HepG2 (cell line): ENCODE results near the gene ARL14EP. TPM values are rescaled to one million over a fixed set of nuclear protein-coding genes. Genes with fewer than 3 reads are reported as not detected.

Experiments used
- GTF2F1 ChIP-seq: fragments of 150-350 bp; IDR thresholded peaks from 2 replicates; pipeline ENCODE4 v1.6.1; 2014; ENCODE audit warnings: low read length
- HMG20B ChIP-seq: conservative IDR thresholded peaks from 2 replicates; pipeline ENCODE4 v1.6.1; 2016; ENCODE audit warnings: missing genetic modification reagents, missing compliant biosample characterization
- JARID2 ChIP-seq: sonication (generic); formaldehyde crosslinking; IDR thresholded peaks from 2 replicates; pipeline ENCODE4 v1.8.1; 2023; ENCODE audit warnings: missing genetic modification reagents, inconsistent platforms; ENCODE audit not compliant: insufficient replicate concordance
- NR2F6 ChIP-seq, 2 experiments: IDR thresholded peaks; 2 replicates each; pipeline ENCODE4 v1.6.1; 2016; ENCODE audit warnings: antibody characterized with exemption in 1 of 2, mild to moderate bottlenecking in 1 of 2
- PPARG ChIP-seq: conservative IDR thresholded peaks from 2 replicates; pipeline ENCODE4 v1.6.1; 2016; ENCODE audit warnings: missing biosample characterization, missing genetic modification reagents
- RBFOX2 ChIP-seq: fragments of 200-400 bp; formaldehyde crosslinking; IDR thresholded peaks from 2 replicates; pipeline ENCODE4 v1.6.1; 2017; ENCODE audit warnings: low read depth, mild to moderate bottlenecking, low read length
- SMAD3 ChIP-seq: sonication (generic); formaldehyde crosslinking; IDR thresholded peaks from 2 replicates; pipeline ENCODE4 v1.4.0; 2020; ENCODE audit warnings: missing genetic modification reagents
- TBX3 ChIP-seq: fragments of 450-650 bp; IDR thresholded peaks from 2 replicates; pipeline ENCODE4 v1.6.1; 2017; ENCODE audit warnings: antibody characterized with exemption, mild to moderate bottlenecking, inconsistent platforms, borderline replicate concordance
- ZBTB10 ChIP-seq: sonication (generic); formaldehyde crosslinking; IDR thresholded peaks from 2 replicates; pipeline ENCODE4 v1.4.0; 2020; ENCODE audit warnings: missing genetic modification reagents, borderline replicate concordance
- ZNF10 ChIP-seq: sonication (generic); formaldehyde crosslinking; IDR thresholded peaks from 2 replicates; pipeline ENCODE4 v1.4.0; 2020; ENCODE audit warnings: mild to moderate bottlenecking, low read depth, missing genetic modification reagents, borderline replicate concordance
- ZNF12 ChIP-seq: sonication (generic); formaldehyde crosslinking; IDR thresholded peaks from 2 replicates; pipeline ENCODE4 v1.5.0; 2020; ENCODE audit warnings: missing genetic modification reagents
- ZNF136 ChIP-seq: sonication (generic); formaldehyde crosslinking; IDR thresholded peaks from 2 replicates; pipeline ENCODE4 v1.8.1; 2022; ENCODE audit warnings: low read depth, mild to moderate bottlenecking, moderate library complexity, missing genetic modification reagents
- ZNF232 ChIP-seq: sonication (generic); formaldehyde crosslinking; IDR thresholded peaks from 2 replicates; pipeline ENCODE4 v1.4.0; 2020; ENCODE audit warnings: missing genetic modification reagents, borderline replicate concordance
- ZNF234 ChIP-seq: sonication (generic); formaldehyde crosslinking; conservative IDR thresholded peaks from 2 replicates; pipeline ENCODE4 v1.5.1; 2020; ENCODE audit warnings: mild to moderate bottlenecking, missing genetic modification reagents
- ZNF749 ChIP-seq: sonication (generic); formaldehyde crosslinking; IDR thresholded peaks from 2 replicates; pipeline ENCODE4 v1.8.0; 2022; ENCODE audit warnings: mild to moderate bottlenecking, missing genetic modification reagents, moderate library complexity, borderline replicate concordance
- ZNF780A ChIP-seq: sonication (generic); formaldehyde crosslinking; IDR thresholded peaks from 2 replicates; pipeline ENCODE4 v1.8.0; 2022; ENCODE audit warnings: mild to moderate bottlenecking, missing genetic modification reagents, moderate library complexity
- ZZZ3 ChIP-seq: sonication (generic); formaldehyde crosslinking; IDR thresholded peaks from 2 replicates; pipeline ENCODE4 v1.4.0; 2020; ENCODE audit warnings: missing genetic modification reagents, mild to moderate bottlenecking, borderline replicate concordance
- polyA plus RNA-seq, 8 experiments: library from polyadenylated mRNA; depleted of rRNA in 3 of 8; stranded (reverse) in 7 of 8; unstranded in 1 of 8; fragments of >200 nt; fragmentation: Illumina TruSeq in 4 of 8; extraction: Trizol in 4 of 8; gene quantifications; 2 replicates each; pipeline versions ENCODE4 v1.2.1 to v1.2.3, GENCODE V29; 2011 to 2016; ENCODE audit warnings: low read depth in 4 of 8, missing spikeins in 1 of 8, mixed read lengths in 1 of 8; ENCODE audit not compliant: insufficient read depth in 1 of 8
- total RNA-seq, 5 experiments: library from RNA; depleted of rRNA; stranded (reverse); fragments of >200 nt; fragmentation: Illumina TruSeq; extraction: Trizol; gene quantifications; 2 replicates each; pipeline ENCODE4 v1.2.3, GENCODE V29; 2016; ENCODE audit warnings: low read depth in 1 of 5
- TF ChIP-seq, protein P1 (sequence below): sonication (generic); formaldehyde crosslinking; IDR thresholded peaks from 2 replicates; pipeline ENCODE4 v1.8.1; 2023; ENCODE audit warnings: missing genetic modification reagents, inconsistent platforms, borderline replicate concordance
- TF ChIP-seq, protein P2 (sequence below): sonication (generic); formaldehyde crosslinking; IDR thresholded peaks from 2 replicates; pipeline ENCODE4 v1.8.0; 2022; ENCODE audit warnings: missing genetic modification reagents, mild to moderate bottlenecking, moderate library complexity, borderline replicate concordance
- TF ChIP-seq, protein P3 (sequence below): sonication (generic); formaldehyde crosslinking; IDR thresholded peaks from 2 replicates; pipeline ENCODE4 v1.8.1; 2023; ENCODE audit warnings: mild to moderate bottlenecking, inconsistent platforms, moderate library complexity, missing genetic modification reagents, borderline replicate concordance

The ARL14EP gene
- total and polyA plus RNA-seq, 2 of the 13 experiments (the other 11 are each of a cell fraction or from before 2014, with no cell fraction given) = 9.8 to 15.4 TPM

DNA sequence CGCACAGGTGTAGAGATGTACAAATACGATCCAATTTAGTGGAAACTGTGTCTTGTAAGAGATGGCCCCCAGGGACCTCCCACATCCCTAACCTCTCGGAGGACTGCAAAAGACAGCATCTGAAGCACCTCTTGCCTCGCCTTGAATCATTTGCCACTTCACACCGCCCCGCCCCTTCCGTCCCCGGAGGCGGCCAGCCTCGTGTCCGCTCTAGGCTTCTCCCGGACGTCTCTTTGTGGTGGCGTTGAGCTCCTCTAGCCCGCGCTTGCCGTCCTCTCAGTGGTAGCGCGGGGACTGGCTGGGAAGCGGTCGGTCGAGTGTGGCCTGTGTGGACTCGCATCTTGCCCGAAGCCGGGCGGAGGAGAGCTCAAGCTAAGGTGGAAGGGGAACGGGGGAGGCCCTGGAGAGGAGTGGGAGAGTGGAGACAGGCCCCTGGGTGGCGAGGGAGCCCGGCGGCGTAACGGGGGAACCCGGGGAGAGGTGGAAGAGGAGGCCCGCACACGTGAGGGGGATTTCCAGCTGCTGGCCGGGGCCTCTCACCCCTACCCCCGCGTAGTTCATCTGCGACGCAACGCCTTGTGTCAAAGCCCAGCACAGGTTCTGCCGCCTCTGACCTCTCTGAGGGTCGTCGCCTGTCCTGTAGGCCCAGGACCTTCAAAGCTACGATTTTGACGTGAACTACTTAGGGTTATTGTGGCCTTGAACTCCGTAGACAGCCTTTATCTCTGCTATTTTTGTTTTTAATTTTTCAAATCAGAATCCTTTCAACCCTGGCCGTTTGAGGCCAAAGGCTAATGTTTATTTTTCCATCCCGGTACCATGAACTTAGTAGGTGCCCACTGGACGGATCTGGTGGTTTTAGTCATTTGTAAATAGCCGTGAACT is at the start of gene ARL14EP (continued):
- TF ChIP-seq ZNF136 = peak; percentile 97
- peak; percentile 25; the same call in 1 of the 2 replicates for TF ChIP-seq TBX3
- TF ChIP-seq, protein P1, sequence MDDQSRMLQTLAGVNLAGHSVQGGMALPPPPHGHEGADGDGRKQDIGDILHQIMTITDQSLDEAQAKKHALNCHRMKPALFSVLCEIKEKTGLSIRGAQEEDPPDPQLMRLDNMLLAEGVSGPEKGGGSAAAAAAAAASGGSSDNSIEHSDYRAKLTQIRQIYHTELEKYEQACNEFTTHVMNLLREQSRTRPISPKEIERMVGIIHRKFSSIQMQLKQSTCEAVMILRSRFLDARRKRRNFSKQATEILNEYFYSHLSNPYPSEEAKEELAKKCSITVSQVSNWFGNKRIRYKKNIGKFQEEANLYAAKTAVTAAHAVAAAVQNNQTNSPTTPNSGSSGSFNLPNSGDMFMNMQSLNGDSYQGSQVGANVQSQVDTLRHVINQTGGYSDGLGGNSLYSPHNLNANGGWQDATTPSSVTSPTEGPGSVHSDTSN (CRISPR knock-in tag) = 0 out of 2 replicates have a peak, but pooled peaks have one; percentile 48
- peak; percentile 71 for TF ChIP-seq SMAD3
- no peak for TF ChIP-seq GTF2F1
- 0 out of 2 replicates have a peak, but pooled peaks have one; percentile 47 for TF ChIP-seq PPARG (CRISPR knock-in tag)
- TF ChIP-seq ZNF10 (CRISPR knock-in tag) = no peak
- TF ChIP-seq, protein P2, sequence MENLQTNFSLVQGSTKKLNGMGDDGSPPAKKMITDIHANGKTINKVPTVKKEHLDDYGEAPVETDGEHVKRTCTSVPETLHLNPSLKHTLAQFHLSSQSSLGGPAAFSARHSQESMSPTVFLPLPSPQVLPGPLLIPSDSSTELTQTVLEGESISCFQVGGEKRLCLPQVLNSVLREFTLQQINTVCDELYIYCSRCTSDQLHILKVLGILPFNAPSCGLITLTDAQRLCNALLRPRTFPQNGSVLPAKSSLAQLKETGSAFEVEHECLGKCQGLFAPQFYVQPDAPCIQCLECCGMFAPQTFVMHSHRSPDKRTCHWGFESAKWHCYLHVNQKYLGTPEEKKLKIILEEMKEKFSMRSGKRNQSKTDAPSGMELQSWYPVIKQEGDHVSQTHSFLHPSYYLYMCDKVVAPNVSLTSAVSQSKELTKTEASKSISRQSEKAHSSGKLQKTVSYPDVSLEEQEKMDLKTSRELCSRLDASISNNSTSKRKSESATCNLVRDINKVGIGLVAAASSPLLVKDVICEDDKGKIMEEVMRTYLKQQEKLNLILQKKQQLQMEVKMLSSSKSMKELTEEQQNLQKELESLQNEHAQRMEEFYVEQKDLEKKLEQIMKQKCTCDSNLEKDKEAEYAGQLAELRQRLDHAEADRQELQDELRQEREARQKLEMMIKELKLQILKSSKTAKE (CRISPR knock-in tag) = peak; percentile 29; the same call in 1 of the 2 replicates
- TF ChIP-seq ZNF780A = peak; percentile 61; the same call in 1 of the 2 replicates
- peak; percentile 21 for TF ChIP-seq ZNF12 (CRISPR knock-in tag)
- peak; percentile 96; the same call in 1 of the 2 replicates for TF ChIP-seq ZZZ3 (CRISPR knock-in tag)
- no peak; the same call in 1 of the 2 replicates for TF ChIP-seq ZNF749 (CRISPR knock-in tag)
- TF ChIP-seq, protein P3, sequence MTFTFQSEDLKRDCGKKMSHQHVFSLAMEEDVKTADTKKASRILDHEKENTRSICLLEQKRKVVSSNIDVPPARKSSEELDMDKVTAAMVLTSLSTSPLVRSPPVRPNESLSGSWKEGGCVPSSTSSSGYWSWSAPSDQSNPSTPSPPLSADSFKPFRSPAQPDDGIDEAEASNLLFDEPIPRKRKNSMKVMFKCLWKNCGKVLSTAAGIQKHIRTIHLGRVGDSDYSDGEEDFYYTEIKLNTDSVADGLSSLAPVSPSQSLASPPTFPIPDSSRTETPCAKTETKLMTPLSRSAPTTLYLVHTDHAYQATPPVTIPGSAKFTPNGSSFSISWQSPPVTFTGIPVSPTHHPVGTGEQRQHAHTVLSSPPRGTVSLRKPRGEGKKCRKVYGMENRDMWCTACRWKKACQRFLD (CRISPR knock-in tag) = peak; percentile 94; the same call in 1 of the 2 replicates
- peak; percentile 97 for TF ChIP-seq RBFOX2
- peak; percentile 68; the same call in 1 of the 2 replicates for TF ChIP-seq ZBTB10 (CRISPR knock-in tag)
- TF ChIP-seq ZNF234 (CRISPR knock-in tag) = no peak
- TF ChIP-seq ZNF232 (CRISPR knock-in tag) = peak; percentile 53; the same call in 1 of the 2 replicates
- peak; percentile 16 for TF ChIP-seq HMG20B (CRISPR knock-in tag)
- TF ChIP-seq NR2F6 (IDR thresholded peaks at IDR 0.05) = peak; percentile 6; the same call in 1 of the 2 replicates
- peak; percentile 48 for TF ChIP-seq NR2F6 (CRISPR knock-in tag; IDR thresholded peaks at IDR 0.05)
- TF ChIP-seq JARID2 (CRISPR knock-in tag) = no peak
